ENCODE measurements around the gene CLIP1.

DNA sequence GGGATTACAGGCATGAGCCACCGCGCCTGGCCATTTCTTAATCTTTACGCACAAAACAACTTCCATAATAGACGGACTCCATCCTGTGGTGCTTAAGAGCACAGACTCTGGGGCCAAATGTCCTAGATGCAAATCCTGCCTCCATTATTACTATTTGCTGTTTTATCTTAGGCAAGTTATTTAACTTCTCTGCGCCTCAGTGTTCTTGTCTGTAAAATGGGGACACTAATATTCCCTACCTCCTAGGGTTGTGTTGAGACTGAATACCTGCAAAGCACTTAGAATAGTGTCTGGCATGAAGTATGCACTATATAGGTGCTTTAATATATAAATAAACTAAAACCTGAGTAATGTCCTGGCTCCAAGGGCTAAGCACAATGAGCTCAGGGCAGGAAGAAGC, 76.4 kb downstream of the CLIP1 start:
- TF ChIP-seq, protein P1, sequence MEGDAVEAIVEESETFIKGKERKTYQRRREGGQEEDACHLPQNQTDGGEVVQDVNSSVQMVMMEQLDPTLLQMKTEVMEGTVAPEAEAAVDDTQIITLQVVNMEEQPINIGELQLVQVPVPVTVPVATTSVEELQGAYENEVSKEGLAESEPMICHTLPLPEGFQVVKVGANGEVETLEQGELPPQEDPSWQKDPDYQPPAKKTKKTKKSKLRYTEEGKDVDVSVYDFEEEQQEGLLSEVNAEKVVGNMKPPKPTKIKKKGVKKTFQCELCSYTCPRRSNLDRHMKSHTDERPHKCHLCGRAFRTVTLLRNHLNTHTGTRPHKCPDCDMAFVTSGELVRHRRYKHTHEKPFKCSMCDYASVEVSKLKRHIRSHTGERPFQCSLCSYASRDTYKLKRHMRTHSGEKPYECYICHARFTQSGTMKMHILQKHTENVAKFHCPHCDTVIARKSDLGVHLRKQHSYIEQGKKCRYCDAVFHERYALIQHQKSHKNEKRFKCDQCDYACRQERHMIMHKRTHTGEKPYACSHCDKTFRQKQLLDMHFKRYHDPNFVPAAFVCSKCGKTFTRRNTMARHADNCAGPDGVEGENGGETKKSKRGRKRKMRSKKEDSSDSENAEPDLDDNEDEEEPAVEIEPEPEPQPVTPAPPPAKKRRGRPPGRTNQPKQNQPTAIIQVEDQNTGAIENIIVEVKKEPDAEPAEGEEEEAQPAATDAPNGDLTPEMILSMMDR (IDR thresholded peaks at IDR 0.05 in 4 of 5, conservative IDR thresholded peaks at IDR 0.05 in 1 of 5), result no peak
- TF ChIP-seq POLR2A (IDR thresholded peaks at IDR 0.05), result no peak

Measured in gastrocnemius medialis (tissue), 4 donors.